HG02798 (cell line): Measurements from ENCODE around the gene IRF8.
A peak's percentile ranks its signal among the peaks of the same experiment; 100 is the strongest.
"Not testable (repeated sequence)": the region's sequence is repeated elsewhere in the genome, so short reads cannot be mapped to it uniquely, and the experiment has no call there.

Experiments used
- ATAC-seq: cut with Tn5 transposase; IDR thresholded peaks from one replicate; pipeline ENCODE4 v1.9.1; 2021; ENCODE audit warnings: mild to moderate bottlenecking; ENCODE audit not compliant: unreplicated experiment, poor library complexity

Gene IRF8

DNA sequence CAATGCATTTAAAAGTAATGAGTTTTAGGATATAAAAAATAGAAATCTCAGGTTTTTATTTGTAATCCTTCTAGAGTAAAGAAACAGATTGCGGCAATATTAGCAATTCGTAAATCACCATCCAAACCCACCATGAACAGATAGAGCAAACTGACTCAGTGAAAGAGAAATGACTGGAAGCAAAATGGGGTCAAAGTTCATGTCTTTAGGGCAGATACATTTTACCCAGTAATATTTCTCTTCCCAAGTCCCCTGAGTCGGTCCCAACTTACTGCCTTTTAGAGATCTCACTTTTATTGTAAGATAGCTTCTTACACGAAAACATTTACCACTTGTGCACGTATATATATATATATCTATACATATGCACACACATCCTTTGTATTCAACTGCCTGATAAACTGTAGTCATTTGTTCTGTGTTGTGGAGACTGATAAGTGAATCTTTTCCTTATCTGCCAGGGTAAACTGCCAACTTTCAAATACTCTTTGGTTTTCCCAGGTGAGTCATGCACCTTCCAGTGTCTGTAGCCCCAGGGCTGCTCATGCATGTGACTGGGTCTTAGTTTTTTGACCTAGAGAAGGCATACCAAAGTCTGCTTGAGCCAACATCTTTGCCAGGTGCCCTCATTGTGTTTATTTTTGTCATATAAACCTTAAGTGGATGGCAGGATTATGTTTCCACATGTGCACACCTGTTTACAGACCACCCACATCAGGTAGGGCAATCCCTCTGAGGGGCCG, 7.8 kb upstream of the IRF8 start:
- no peak for ATAC-seq

DNA sequence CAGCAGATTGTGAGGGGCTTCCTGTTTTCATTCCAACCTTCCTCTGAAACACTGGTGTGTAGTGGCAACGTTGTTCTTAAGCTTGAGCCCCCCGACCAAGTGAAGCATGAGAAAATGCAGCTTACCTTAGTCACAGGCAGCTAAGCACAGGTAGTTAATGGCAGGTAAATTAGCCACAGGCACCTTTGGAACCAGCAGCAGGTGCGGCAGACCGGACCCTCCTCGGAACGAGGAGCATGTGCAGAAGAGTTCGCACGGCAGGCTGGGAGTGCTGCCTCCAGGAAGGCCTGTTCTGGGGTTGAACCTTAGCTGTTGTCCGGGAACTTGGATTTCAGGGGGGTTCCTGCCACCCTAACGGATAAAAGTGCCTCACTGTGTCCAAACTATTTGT, 7.2 kb upstream of the IRF8 start:
- ATAC-seq: no peak

DNA sequence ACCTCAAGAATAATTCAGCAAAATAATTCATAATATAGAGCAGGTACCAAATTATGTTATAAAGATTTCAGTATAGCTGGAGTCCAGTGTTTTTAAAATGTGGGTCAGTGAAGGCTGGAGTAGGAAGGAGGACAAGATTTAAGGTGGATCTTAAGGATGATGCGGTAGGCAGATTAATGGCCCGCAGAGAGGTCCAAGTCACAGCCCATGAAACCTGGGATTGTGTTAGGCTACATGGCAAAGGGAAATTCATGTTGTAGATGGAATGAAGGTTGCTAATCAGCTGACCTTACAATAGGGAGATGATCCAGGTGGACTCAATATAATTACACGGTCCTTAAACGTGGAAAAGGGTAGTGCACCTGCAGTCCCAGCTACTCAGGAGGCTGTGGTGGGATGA, 6.2 kb upstream of the IRF8 start:
- no peak for ATAC-seq

DNA sequence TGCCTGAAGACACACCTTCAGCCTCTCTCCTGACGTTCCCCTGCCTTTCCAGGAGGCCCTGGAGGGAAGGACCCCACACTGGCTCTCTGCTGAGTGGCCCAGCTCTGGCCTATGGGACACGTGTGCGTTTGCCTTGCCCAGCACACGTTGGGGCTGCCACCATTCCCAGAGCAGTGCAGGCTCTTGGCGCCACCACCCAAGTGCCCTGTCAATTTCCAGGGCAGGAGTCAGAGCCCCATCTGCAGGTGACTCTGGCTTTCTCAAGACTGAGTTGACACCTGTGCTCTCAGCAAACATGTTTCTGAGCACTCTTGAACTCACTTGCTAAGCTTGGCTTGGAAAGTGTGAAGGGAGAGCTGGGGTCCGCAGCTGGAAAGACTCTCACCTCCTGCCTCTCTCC, 4.7 kb upstream of the IRF8 start:
- no peak for ATAC-seq

DNA sequence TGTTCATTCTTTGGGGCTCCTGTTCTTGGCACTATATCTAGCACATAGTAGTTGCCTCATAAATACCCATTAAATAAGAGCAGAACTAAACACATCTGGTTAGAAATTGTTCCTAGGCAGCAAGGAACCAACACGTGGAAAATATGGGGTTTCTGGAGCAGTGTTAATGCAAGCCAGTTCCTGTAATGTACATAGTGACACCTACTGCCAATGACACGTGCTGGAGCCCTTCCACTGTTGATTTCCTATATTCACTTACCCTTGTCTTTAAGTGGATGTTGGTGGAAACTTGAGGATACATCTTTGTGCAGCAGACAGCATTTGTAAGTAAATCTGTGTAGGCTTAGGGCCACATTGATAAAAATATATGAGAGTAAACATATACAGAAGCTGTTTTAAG, 1.6 kb upstream of the IRF8 start:
- no peak for ATAC-seq

DNA sequence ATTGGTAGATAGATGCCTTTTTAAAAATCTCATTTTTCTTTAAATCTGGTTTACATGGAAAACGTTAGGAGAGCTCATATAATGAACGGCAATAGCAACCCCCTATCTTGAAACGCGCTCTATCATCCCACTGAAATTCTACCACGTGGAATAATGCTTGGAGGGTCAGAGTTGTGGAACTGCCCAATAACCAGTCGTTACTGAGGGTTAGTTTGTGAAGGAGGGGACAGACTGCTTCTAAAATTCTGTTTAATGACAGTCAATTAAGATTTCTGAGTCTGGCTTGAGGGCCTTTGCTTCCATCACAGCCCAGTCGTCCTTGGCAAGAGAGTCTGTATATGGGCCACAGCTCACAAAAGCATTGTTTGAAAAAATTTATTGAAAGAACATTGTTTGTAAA, 482 bp downstream of the IRF8 start:
- ATAC-seq: no peak

DNA sequence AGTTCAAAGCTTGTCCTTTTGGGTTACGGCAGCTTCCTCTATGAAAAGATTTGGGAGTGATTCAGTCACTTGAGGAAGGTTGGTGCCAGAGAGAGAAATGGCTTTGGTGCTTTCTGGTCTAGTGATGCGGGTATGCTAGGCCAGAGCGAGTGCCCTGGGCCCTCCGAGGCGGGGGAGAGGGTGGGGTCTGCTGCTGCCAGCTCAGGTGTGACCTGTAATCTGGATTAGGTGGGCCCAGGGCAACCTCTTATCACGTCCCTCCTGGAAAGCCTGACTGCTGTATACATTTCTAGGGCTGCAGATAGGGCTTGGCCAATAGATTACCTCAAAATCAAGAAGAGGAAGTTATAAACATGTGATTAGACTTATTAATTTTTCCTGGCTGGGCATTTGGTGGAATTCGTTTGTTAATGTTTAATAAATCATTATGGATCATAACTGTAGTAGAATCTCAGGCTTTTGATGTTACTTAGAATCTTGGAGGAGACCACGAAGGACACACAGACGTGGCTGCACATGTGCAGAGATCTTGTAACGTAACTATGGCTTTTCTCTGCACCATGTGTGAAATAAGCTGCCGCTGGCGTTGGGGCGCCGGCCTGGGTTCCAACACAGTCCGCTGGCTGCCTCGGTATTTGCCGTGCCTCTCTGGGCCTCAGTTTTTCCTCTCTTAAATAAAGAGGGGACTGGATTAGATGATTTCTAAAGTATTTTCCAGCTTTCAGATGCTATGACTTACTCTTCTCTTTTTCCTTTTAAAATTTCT, 1.2 kb downstream of the IRF8 start:
- no peak for ATAC-seq

DNA sequence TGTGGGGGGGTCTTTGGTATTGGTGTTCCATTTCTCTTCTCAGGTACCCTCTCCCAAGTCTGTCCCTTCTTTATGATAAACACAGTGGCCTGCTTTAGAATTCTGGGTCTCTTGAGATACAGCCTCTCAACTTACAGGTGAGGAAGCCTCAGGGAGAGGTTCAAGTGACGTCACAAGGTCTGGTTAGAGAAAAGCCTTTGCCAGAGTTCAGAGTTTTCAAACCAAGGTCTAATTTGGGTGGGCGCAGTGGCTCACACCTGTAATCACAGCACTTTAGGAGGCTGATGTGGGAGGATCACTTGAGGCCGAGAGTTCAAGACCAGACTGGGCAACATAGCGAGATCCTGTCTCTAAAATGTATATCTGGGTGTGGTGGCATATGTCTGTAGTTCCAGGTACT, 2.1 kb downstream of the IRF8 start:
- no peak for ATAC-seq

DNA sequence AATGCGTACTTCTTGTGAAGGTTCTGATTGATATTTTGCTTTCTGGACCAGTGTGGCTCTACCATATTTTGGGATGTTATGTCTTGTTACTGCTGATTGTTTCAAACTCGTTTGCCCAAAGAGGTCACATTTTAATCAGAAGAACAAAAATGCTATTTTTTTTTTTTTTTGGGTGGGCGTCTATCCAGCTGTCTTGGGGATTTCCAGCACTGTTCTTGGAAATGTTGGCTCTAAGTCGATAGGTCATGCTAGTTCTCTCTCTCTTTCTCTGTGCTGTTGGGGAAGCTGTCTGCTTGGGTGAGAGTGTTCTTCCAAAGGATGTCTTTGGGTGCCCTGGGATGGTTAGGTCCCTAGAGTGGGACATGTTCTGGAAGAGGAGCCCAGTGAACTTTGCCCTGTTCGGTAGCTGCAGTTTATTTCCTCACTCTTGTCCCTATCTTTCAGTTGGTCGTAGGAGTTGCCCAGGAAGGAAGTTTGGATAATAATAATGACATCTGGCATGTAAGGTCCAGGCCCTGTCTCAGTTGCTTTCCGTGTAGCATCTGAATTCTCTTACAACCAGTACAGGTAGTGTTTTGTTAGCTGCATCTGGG, 2.9 kb downstream of the IRF8 start:
- no peak for ATAC-seq

DNA sequence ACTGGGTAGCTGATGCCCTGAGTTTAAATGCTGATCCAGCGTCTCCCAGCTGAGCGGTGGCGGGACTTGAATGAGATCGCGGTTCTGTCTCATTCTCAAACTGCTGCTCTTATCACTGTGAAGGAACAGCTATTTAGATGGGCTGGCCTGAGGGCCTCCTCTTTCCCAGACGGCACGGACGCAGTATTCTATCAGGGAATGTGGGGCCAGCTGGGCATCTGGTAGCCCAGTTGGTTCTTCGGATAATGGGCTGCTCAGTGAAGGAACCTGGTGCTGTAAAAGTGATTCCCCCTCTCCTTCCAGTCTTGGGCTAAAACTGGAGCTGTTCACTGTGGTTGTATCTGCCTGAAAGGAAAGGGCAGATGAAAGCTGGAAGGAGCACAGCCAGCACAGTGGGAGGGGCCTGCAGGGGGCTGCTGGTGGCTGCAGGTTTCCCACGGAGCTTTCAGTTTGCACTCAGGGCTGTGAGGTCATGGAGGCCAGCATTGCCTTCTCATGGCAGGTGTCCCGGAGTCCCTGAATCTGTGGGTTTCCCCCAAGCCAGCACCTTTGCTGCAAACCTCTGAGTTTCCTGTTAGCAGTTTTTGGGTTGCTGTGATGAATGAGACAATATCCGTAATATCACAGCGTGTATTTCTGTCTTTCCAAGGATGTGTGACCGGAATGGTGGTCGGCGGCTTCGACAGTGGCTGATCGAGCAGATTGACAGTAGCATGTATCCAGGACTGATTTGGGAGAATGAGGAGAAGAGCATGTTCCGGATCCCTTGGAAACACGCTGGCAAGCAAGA, 3.6 kb downstream of the IRF8 start:
- ATAC-seq: peak; percentile 72

DNA sequence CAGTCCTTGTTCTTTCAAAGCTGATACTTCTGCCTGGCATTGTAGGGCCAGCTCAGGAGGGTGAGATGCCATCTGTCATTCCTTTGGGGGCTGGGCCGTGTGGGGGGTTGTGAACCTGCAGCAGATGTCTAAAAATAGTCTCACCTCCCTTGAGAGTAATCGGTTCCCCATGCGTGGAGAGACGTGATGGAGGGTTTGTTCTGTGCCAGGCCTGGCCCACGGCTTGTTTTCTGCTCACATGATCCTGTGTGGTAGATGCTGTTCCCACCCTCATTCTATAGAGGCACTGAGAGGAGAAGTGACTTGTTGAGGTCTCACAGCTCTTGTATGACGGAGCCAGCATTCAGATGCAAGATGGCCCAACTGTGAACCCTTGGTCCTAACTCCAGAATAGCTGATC, 4.6 kb downstream of the IRF8 start:
- ATAC-seq: peak; percentile 24

DNA sequence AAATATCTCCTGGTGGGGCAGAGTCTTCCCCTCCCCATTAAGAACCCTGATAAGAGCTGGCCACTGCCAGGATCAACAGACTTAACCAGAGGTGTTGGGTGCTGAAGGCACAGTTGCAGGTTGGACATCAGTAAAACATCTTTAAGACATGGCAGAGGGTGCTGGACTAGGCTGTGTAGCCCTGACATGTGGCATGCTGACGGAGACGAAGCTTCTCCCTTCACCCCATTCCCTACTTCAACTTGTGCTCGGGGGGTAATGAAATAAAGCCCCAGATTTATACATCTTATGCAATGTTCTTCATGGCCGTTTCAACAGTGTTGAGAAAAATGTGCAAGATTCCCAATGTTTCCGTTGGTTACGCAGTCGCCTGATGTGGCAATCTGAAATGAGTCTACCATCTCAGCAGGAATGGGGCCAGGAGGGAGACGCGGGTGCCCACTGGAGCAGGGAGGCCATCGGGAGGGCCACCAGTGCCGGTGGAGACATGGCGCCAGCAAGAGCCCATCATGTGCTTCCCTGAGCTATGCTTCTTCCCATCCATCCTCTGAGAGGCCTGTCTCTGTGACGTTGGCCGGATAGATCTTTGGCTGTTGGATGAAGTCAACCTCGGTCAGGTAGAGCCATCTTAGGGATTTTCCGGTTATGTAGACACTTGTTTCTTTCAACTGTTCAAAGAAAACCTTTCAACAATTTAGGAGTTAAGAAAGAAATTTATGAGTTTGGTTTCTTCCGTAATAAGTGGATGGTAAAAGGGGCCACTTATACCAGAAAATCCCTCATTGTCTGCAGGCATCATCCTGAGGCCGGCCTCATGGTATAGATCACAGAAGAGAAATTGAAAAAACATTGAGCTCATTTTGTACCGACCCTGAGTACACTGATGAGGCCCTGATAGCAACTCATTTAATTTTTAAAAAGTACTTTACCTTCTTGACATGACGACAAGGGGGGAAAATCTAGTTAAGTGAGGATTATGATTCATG, 6.4 kb downstream of the IRF8 start:
- ATAC-seq: no peak

DNA sequence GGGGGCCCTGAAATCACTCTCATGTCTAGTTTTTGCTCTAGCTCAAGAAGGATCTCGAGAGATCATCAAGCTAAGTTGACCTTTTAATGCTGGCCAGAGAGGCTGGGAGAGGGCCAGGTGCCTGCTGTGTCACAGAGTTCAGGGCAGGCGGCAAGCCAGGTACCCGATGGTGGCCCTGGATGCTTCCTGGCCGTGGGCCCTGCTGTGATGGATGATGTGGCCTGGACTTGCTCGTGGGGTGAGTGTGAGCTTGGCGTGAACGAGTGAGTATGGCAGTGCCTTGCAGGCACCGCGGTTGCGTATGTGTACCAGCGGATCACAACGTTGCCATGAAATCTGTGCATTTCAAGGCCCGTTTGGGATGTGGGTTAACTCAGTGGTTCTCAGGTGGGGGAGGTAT, 7.4 kb downstream of the IRF8 start:
- ATAC-seq: no peak

DNA sequence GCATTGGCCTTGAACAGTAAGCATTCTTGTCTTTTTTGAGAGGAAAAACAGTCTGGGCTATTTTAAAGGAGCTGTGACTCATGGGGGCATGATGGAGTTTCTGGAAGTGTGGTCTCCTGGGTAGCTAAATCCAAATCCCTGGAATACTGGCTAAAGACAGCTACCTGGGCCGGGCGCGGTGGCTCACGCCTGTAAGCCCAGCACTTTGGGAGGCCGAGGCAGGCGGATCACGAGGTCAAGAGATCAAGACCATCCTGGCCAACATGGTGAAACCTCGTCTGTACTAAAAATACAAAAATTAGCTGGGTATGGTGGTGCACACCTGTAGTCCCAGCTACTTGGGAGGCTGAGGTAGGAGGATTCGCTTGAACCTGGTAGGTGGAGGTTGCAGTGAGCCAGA, 8.3 kb downstream of the IRF8 start:
- ATAC-seq: not testable (repeated sequence)

DNA sequence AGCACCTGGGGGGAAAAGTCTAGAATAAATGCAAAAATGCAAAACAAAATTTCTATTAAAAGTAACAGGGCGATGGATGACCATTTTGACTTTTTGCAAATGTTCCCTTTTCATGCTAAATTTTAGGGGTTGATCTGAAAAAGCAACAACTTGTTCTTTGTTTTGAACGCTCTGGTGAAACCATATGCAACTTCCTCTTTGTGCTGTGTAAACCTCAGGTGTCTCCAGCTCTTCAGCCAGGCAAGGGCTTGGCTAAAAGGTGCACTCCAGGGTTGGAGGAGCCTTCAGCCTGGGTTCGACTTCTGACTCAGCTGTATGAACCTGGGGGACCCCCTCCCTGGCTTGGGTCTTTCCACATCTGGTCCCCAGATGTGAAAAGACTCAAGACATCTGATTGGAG, 9.5 kb downstream of the IRF8 start:
- peak; percentile 63 for ATAC-seq

DNA sequence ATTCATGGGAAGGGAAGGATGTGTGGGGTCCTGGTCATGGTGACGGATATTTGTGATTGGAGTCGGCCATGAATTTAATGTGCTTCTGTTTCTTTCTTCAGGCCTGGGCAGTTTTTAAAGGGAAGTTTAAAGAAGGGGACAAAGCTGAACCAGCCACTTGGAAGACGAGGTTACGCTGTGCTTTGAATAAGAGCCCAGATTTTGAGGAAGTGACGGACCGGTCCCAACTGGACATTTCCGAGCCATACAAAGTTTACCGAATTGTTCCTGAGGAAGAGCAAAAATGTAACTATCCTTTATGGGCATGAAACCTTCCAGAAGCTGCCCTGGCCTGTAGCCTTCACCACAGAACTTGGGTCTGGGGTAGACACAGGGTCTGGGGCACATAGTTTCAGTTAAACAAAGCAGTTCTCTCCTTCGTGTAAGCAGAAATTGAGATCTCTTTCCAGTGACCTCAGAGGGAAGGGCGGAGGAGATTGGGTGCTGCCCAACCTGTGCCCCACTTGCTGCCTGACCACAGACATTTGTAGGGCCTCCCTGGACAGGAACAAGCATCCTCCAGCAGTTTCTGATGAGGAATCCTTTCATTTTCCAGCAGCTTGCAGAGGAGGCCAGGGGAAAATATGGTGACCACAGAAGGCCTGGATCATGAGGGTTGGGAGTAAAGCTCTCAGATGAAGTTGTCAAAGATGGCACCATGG, 10.1 kb downstream of the IRF8 start:
- no peak for ATAC-seq

DNA sequence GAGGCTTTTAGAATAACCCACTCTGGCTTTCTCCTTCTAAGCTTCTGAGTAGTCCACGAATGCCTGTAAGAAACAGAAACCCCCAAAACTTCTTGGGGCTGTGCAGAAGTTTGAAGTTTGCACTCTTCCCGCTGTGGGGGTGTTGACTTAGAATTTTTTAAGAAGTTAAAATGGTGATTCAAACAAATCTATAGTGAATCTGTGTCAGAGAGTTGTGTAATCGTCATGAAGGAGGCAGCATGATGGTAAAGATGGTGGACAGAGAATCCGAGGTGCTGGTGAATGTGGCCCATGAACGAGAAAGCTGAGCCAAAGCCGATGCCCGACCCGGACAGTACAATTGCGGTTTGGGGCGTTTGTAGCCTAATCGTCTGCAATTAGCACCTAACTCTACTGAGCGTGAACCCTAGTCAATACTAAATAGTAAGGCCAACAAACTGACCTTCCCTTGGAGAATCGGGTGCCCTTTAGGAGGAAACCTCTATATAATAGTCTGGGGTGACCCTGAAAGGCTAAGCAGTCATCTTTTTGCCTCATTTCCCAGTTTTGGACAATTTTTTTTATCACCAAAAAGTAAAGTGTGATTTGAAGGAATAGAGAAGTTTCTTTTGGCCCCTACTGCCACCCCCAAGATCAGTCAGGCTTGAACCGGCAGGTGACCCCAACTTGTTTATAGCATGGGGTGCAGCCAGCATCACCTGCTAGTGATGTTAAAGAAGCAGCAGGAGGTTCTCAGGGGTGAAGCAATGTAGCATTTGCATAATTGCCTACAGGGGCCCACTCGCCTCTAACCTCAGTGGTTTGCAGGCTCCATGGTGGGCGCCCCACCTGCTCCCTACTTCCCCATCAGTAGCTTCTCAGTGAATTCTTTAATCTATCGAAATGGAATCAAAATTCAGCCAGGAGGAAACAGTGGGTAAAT, 11.2 kb downstream of the IRF8 start:
- ATAC-seq: no peak

DNA sequence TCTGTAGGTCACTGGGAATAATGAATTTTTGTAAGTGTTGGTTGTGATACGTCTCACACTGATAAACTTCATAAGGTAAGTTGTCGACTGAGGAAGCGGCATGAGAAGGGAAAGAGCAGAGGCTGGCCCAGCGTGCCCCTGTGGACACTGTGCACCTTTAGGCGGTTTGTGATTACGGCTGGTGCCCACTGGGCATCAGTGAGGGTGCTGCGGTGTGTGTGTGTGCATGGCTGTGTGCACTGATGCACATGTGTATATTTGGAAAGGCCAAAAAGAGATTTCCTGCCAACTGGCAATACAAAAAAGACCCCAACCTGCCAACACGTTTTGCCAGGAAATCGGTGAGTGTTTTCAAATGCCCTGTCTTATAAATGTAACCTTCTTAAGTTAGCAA, 11.9 kb downstream of the IRF8 start:
- no peak for ATAC-seq
